IMR-90 (cell line): ENCODE results near the gene RGS19. TPM values are rescaled to one million over a fixed set of nuclear protein-coding genes. Genes with fewer than 3 reads are reported as not detected.
A peak's percentile ranks its signal among the peaks of the same experiment; 100 is the strongest.

Experiments used
- ATAC-seq: fragments of 200-7000 bp; cut with Tn5 transposase; 2 replicates; pipeline ENCODE4 v1.9.1; 2020; ENCODE audit warnings: low read depth, mild to moderate bottlenecking, moderate library complexity
- BruUV-seq: library from RNA; stranded (reverse); fragments of 400-500 nt; replicated peaks from 2 replicates; lab custom pipeline; 2021; lab: Mats Ljungman, UMichigan
- CTCF ChIA-PET: fragments of 300-600 bp; formaldehyde crosslinking; extraction: SDS; loops from one replicate; lab custom pipeline; 2021; ENCODE audit warnings: antibody characterized with exemption; lab: Yijun Ruan, JAX
- POLR2A ChIA-PET: fragments of 300-600 bp; sonication (Branson Sonifier 250); formaldehyde crosslinking; loops from one replicate; lab custom pipeline; 2022; ENCODE audit warnings: antibody characterized with exemption; ENCODE audit not compliant: unreplicated experiment; lab: Charles Lee
- DNase-seq: peaks from one replicate; pipeline ENCODE4 v3.0.0; 2013
- H2AFZ ChIP-seq: replicated peaks from 2 replicates; pipeline ENCODE3; 2013; ENCODE audit warnings: low read length, mild to moderate bottlenecking; ENCODE audit not compliant: poor library complexity
- H2AK5ac ChIP-seq: 2 replicates; pipeline ENCODE4 v1.6.1; 2013; ENCODE audit warnings: low read depth, low read length, inconsistent platforms
- H2AK9ac ChIP-seq: replicated peaks from 2 replicates; pipeline ENCODE3; 2013; ENCODE audit warnings: mild to moderate bottlenecking, low read depth, low read length, moderate library complexity; ENCODE audit not compliant: poor library complexity
- H2BK120ac ChIP-seq: 2 replicates; pipeline ENCODE4 v1.6.1; 2013; ENCODE audit warnings: low read depth, low read length, inconsistent platforms
- H2BK15ac ChIP-seq: 3 replicates; pipeline ENCODE4 v1.6.1; 2013; ENCODE audit warnings: low read depth, low read length, inconsistent platforms
- H2BK20ac ChIP-seq: 2 replicates; pipeline ENCODE4 v1.6.1; 2013; ENCODE audit warnings: low read depth, mild to moderate bottlenecking, inconsistent platforms, low read length, moderate library complexity
- H2BK5ac ChIP-seq: 2 replicates; pipeline ENCODE4 v1.6.1; 2013; ENCODE audit warnings: mild to moderate bottlenecking, low read depth, low read length, inconsistent platforms; ENCODE audit not compliant: poor library complexity, severe bottlenecking
- H3K14ac ChIP-seq: replicated peaks from 2 replicates; pipeline ENCODE4 v1.6.1; 2013; ENCODE audit warnings: low read depth, low read length, inconsistent platforms
- H3K18ac ChIP-seq: 2 replicates; pipeline ENCODE4 v1.6.1; 2013; ENCODE audit warnings: low read depth, low read length, control low read depth
- H3K23ac ChIP-seq: 2 replicates; pipeline ENCODE4 v1.6.1; 2013; ENCODE audit warnings: low read depth, low read length, inconsistent platforms
- H3K27ac ChIP-seq: 2 replicates; pipeline ENCODE4 v1.5.1; 2013; ENCODE audit warnings: mild to moderate bottlenecking, control low read depth, low read length; ENCODE audit not compliant: insufficient read depth
- H3K27me3 ChIP-seq: 2 replicates; pipeline ENCODE4 v1.6.1; 2013; ENCODE audit warnings: low read length; ENCODE audit not compliant: control insufficient read depth, insufficient read depth
- H3K36me3 ChIP-seq: 2 replicates; pipeline ENCODE4 v1.6.1; 2013; ENCODE audit warnings: low read length, mixed read lengths; ENCODE audit not compliant: control insufficient read depth, insufficient read depth
- H3K4ac ChIP-seq: 2 replicates; pipeline ENCODE4 v1.6.1; 2013; ENCODE audit warnings: low read depth, low read length, inconsistent platforms
- H3K4me1 ChIP-seq: 2 replicates; pipeline ENCODE4 v1.6.1; 2013; ENCODE audit warnings: low read length, mixed read lengths; ENCODE audit not compliant: control insufficient read depth, insufficient read depth
- H3K4me2 ChIP-seq: 2 replicates; pipeline ENCODE4 v1.6.1; 2013; ENCODE audit warnings: low read depth, mild to moderate bottlenecking, control low read depth, low read length, moderate library complexity
- H3K4me3 ChIP-seq: 2 replicates; pipeline ENCODE4 v1.5.1; 2013; ENCODE audit warnings: low read depth, mild to moderate bottlenecking, control low read depth, low read length, moderate library complexity; ENCODE audit not compliant: insufficient read depth
- H3K56ac ChIP-seq: 2 replicates; pipeline ENCODE4 v1.6.1; 2013; ENCODE audit warnings: low read length, inconsistent platforms; ENCODE audit not compliant: insufficient read depth; ENCODE audit errors: extremely low read depth
- H3K79me1 ChIP-seq, 2 experiments: 2 replicates each; pipeline ENCODE4 v1.6.1; 2013; ENCODE audit warnings: low read length in 2 of 2, inconsistent platforms in 1 of 2, low read depth in 1 of 2
- H3K9ac ChIP-seq: 2 replicates; pipeline ENCODE4 v1.6.1; 2013; ENCODE audit warnings: low read depth, low read length, control low read depth
- H3K9me1 ChIP-seq: 2 replicates; pipeline ENCODE4 v1.6.1; 2013; ENCODE audit warnings: low read length, inconsistent platforms; ENCODE audit not compliant: insufficient read depth
- H3K9me3 ChIP-seq: 2 replicates; pipeline ENCODE4 v1.6.1; 2013; ENCODE audit warnings: low read length; ENCODE audit not compliant: control insufficient read depth, insufficient read depth
- H4K20me1 ChIP-seq: 2 replicates; pipeline ENCODE4 v1.6.1; 2013; ENCODE audit warnings: low read length, inconsistent platforms; ENCODE audit not compliant: insufficient read depth
- H4K5ac ChIP-seq: 2 replicates; pipeline ENCODE4 v1.6.1; 2013; ENCODE audit warnings: mild to moderate bottlenecking, low read depth, low read length, control low read depth
- H4K8ac ChIP-seq, 2 experiments: 2 replicates each; pipeline ENCODE4 v1.6.1; 2013; ENCODE audit warnings: low read depth in 2 of 2, low read length in 2 of 2, control low read depth in 1 of 2, inconsistent platforms in 1 of 2
- H4K91ac ChIP-seq: 2 replicates; pipeline ENCODE4 v1.6.1; 2013; ENCODE audit warnings: low read depth, low read length, inconsistent platforms; ENCODE audit not compliant: insufficient read depth
- FOS ChIP-seq: fragments of 150-350 bp; IDR thresholded peaks from 2 replicates; pipeline ENCODE4 v1.6.1; 2016; ENCODE audit warnings: low read depth, low read length
- MAZ ChIP-seq: IDR thresholded peaks from 2 replicates; pipeline ENCODE4 v1.6.1; 2012; ENCODE audit warnings: low read depth, mild to moderate bottlenecking, low read length, improper control_type of control experiment, moderate library complexity, borderline replicate concordance
- POLR2A ChIP-seq: IDR thresholded peaks from 2 replicates; pipeline ENCODE4 v1.6.1; 2012; ENCODE audit warnings: mild to moderate bottlenecking, low read depth, low read length
- SMC3 ChIP-seq: fragments of 150-350 bp; IDR thresholded peaks from 2 replicates; pipeline ENCODE4 v1.6.1; 2016; ENCODE audit warnings: low read depth, mild to moderate bottlenecking, antibody characterized with exemption, low read length, moderate library complexity
- WGBS, 2 experiments: methylation state at CpG; one replicate each; pipeline versions ENCODE4 v1.1.5 to v1.1.7; 2013; ENCODE audit warnings: missing lambda C conversion rate in 2 of 2; ENCODE audit not compliant: insufficient read length in 1 of 2; ENCODE audit errors: extremely low coverage in 2 of 2; 5-methylcytosine and 5-hydroxymethylcytosine counted together
- dilution Hi-C: fragments of 300-500 bp; cut with HindIII; formaldehyde crosslinking; loops from one replicate; pipeline ENCODE4 v1.14.3; 2018; ENCODE audit warnings: low sequenced_read_pairs; ENCODE audit not compliant: unreplicated experiment
- in situ Hi-C: fragments of 300-500 bp; cut with MboI; formaldehyde crosslinking; loops from 3 replicates; pipeline ENCODE4 v1.14.3; 2019; ENCODE audit warnings: low sequenced_read_pairs, inconsistent platforms, mixed read lengths
- intact Hi-C: fragments of 100-400 bp; cut with micrococcal nuclease; formaldehyde crosslinking; loops from 2 replicates; pipeline ENCODE4 v1.10.0; 2022
- polyA plus RNA-seq, 3 experiments: library from polyadenylated mRNA; depleted of rRNA; stranded (reverse); fragments of >200 nt; gene quantifications; 2 replicates each; pipeline ENCODE4 v1.2.3, GENCODE V29; 2012; ENCODE audit warnings: low replicate concordance in 1 of 3
- total RNA-seq: library from RNA; depleted of rRNA; stranded (reverse); fragments of >200 nt; gene quantifications from 2 replicates; pipeline ENCODE4 v1.2.3, GENCODE V29; 2012
- TF ChIP-seq, protein P1 (sequence below): fragments of 150-350 bp; IDR thresholded peaks from 2 replicates; pipeline ENCODE4 v1.6.1; 2017; ENCODE audit warnings: mild to moderate bottlenecking, antibody characterized with exemption, low read length, low read depth
- TF ChIP-seq, protein P2 (sequence below): conservative IDR thresholded peaks from 2 replicates; pipeline ENCODE4 v1.5.1; 2012; ENCODE audit warnings: mild to moderate bottlenecking, low read depth, low read length, improper control_type of control experiment

The RGS19 gene
- total and polyA plus RNA-seq, 2 of the 4 experiments (the other 2 are of a cell fraction) = 7.7 to 17.5 TPM

DNA sequence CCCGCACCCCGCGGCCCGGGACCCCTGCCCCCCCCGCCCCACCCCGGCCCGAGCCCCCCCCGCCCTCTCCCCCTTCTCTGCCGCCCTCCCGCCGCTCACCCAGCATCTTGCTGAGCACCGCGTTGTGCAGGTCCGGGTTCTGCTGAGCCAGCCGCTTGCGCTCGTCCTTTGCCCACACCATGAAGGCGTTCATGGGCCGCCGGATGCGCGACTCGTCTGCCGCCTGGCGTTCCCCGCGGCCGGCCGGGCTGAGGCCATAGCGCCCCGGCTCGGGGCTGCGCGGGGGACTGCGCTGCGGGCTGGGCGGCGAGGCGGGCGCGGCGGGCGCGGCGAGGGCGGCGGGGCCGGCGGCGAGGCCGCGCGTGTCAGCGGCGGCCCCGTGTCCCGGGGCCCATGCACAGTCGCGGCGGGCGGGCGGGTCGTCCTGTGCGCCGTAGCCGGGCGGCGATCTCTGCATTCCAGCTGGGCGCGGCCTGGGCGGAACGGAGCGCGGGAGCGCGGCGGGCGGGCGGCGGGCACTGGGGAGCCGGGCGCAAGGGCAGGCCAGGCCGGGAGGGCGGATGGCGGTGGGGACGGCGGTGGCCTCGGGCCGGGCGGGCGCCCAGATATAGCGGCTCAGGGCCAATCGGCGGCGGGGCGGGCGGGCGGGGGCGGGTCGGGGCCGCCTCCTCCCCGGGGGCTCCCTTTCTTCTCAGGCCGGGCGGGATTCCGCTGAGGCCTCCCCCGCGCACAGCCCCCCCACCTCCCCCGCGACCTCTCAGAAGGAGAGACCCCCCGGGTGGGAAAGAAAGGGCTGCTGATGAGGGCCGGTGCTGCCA lies 30.0 kb downstream of the RGS19 start, which contains the start of gene SOX18:
TSS of gene SOX18 (minus strand) at position 580 of the 818 bp plus-strand sequence. CDS start at position 457, 123 bp downstream.
- H3K18ac ChIP-seq = no peak within 1 kb of the TSS
- H3K4me2 ChIP-seq = no peak within 1 kb of the TSS; the same call in 1 of the 2 replicates
- in situ Hi-C loops = no loop called here
- no peak within 1 kb of the TSS for H3K56ac ChIP-seq
- no peaks in the 10 kb centered on the region for H3K9me3 ChIP-seq
- H3K4me3 ChIP-seq = peak within 1 kb of the TSS; percentile 30; the same call in 1 of the 2 replicates
- H2AK5ac ChIP-seq = no peak within 1 kb of the TSS
- H2BK20ac ChIP-seq = no peak within 1 kb of the TSS
- H3K27me3 ChIP-seq = peaks cover 62% of the 10 kb centered on the region
- no peak within 1 kb of the TSS for H2BK5ac ChIP-seq
- no peak within 1 kb of the TSS for H3K4ac ChIP-seq
- no peak within 1 kb of the TSS for H4K91ac ChIP-seq
- H2AK9ac ChIP-seq = peak within 1 kb of the TSS; percentile 55
- no peaks in the 10 kb centered on the region; the same call in 1 of the 2 replicates for H3K4me1 ChIP-seq
- TF ChIP-seq MAZ (no peak), SMC3 (no peak), POLR2A (no peak), FOS (no peak)
- TF ChIP-seq, protein P1, sequence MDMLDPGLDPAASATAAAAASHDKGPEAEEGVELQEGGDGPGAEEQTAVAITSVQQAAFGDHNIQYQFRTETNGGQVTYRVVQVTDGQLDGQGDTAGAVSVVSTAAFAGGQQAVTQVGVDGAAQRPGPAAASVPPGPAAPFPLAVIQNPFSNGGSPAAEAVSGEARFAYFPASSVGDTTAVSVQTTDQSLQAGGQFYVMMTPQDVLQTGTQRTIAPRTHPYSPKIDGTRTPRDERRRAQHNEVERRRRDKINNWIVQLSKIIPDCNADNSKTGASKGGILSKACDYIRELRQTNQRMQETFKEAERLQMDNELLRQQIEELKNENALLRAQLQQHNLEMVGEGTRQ = no peak
- TF ChIP-seq, protein P2, sequence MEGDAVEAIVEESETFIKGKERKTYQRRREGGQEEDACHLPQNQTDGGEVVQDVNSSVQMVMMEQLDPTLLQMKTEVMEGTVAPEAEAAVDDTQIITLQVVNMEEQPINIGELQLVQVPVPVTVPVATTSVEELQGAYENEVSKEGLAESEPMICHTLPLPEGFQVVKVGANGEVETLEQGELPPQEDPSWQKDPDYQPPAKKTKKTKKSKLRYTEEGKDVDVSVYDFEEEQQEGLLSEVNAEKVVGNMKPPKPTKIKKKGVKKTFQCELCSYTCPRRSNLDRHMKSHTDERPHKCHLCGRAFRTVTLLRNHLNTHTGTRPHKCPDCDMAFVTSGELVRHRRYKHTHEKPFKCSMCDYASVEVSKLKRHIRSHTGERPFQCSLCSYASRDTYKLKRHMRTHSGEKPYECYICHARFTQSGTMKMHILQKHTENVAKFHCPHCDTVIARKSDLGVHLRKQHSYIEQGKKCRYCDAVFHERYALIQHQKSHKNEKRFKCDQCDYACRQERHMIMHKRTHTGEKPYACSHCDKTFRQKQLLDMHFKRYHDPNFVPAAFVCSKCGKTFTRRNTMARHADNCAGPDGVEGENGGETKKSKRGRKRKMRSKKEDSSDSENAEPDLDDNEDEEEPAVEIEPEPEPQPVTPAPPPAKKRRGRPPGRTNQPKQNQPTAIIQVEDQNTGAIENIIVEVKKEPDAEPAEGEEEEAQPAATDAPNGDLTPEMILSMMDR = 0 out of 2 replicates have a peak, but pooled peaks have one; percentile 7
- H4K5ac ChIP-seq = no peak within 1 kb of the TSS
- CTCF ChIA-PET = no interaction called here
- no TSS peak for BruUV-seq
- no peak within 1 kb of the TSS for H3K23ac ChIP-seq
- no peaks in the 10 kb centered on the region for H3K79me1 ChIP-seq
- dilution Hi-C loops = no loop called here
- DNase-seq (peak; percentile 21), ATAC-seq (peak; percentile 66)
- H3K27ac ChIP-seq = no peak within 1 kb of the TSS
- intact Hi-C loops = no loop called here
- H4K20me1 ChIP-seq = no peaks in the 10 kb centered on the region; the same call in 1 of the 2 replicates
- peak within 1 kb of the TSS; percentile 63 for H2AFZ ChIP-seq
- POLR2A ChIA-PET = no interaction called here
- no peak within 1 kb of the TSS for H3K9ac ChIP-seq
- H4K8ac ChIP-seq = no peak within 1 kb of the TSS
- no peak within 1 kb of the TSS for H2BK15ac ChIP-seq
- H3K36me3 ChIP-seq = no peaks in the 10 kb centered on the region
- H3K9me1 ChIP-seq = no peaks in the 10 kb centered on the region
- no peak within 1 kb of the TSS for H3K14ac ChIP-seq
- 1% methylated on average over 33 of the region's 111 CpGs; no CpG with 5 or more reads in 1 of the 2 experiments for WGBS, 2 experiments
- no peak within 1 kb of the TSS for H2BK120ac ChIP-seq
